Subcutaneous abdominal adipose tissue (tissue), 5 donors: ENCODE data around the gene MC4R.

Experiments
- H3K27ac ChIP-seq: one replicate; pipeline ENCODE4 v1.7.0; 2013; ENCODE audit warnings: low read depth, mild to moderate bottlenecking, inconsistent platforms, low read length, moderate library complexity
- H3K27me3 ChIP-seq, 5 donors: one replicate each; pipeline ENCODE4 v1.7.0; 2013; ENCODE audit warnings: low read length in 5 of 5, inconsistent platforms in 1 of 5; ENCODE audit not compliant: control insufficient read depth in 5 of 5, insufficient read depth in 4 of 5
- H3K36me3 ChIP-seq, 5 donors: one replicate each; pipeline ENCODE4 v1.7.0; 2013; ENCODE audit warnings: low read length in 5 of 5; ENCODE audit not compliant: control insufficient read depth in 5 of 5, insufficient read depth in 5 of 5
- H3K4me1 ChIP-seq, 5 donors: one replicate each; pipeline ENCODE4 v1.7.0; 2013; ENCODE audit warnings: low read length in 5 of 5, mild to moderate bottlenecking in 3 of 5, moderate library complexity in 1 of 5; ENCODE audit not compliant: control insufficient read depth in 5 of 5, insufficient read depth in 5 of 5
- H3K4me3 ChIP-seq, 5 donors: one replicate each; pipeline ENCODE4 v1.7.0; 2013; ENCODE audit warnings: low read length in 5 of 5, low read depth in 1 of 5
- H3K9ac ChIP-seq, 5 donors: one replicate each; pipeline ENCODE4 v1.7.0; 2013; ENCODE audit warnings: low read length in 5 of 5, mild to moderate bottlenecking in 4 of 5, moderate library complexity in 3 of 5
- H3K9me3 ChIP-seq, 5 donors: one replicate each; pipeline ENCODE4 v1.7.0; 2013; ENCODE audit warnings: low read length in 5 of 5; ENCODE audit not compliant: control insufficient read depth in 5 of 5
- donor health status: healthy.
- donor health status: healthy.
- donor health status: healthy.
- donor health status: healthy.
- donor health status: healthy.

MC4R gene

DNA sequence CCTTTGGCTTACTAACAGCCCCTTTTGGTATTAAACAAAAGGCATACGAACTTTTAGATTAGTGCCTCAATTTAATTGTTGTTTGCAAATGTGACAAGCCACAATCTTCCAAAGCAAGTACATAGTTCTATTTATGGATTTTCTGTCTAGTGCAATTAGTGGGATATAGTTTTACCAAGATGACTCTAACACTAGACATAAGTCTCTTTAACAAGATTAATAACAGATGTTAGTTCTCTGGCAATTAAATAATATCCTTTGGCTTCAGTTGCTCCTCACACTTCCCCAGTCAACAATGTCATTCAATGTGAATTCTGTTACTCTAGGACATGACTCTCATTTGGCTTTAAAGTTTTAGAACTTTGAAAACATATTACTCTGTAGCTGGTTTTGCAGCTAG, 16.7 kb upstream of the MC4R start:
- no peaks in the 10 kb centered on the region for H3K9me3 ChIP-seq
- no peak overlapping the region for H3K27ac ChIP-seq
- no peaks in the 10 kb centered on the region for H3K27me3 ChIP-seq
- no peaks in the 10 kb centered on the region for H3K4me1 ChIP-seq
- H3K4me3 ChIP-seq: no peak overlapping the region
- no peaks in the 10 kb centered on the region for H3K36me3 ChIP-seq
- H3K9ac ChIP-seq: no peak overlapping the region

DNA sequence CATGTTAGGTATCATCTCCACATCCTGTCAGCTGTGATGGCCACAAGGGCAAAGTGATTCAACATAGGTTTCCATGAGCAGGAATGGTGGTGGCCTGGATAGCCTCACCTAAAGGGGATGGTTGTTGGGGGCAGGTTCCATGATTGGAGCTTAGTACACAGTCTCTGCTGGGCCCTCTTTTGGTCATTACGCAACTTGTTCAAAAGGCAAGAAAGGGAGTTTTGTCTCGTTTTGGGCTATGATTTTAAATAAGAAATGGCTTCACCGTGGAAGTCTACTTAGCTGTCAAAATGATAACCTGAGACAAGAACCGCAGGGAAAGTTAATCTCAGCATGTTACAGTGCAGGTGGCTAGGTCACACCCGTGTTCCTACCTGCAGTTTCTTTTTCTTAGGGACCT, 13.1 kb upstream of the MC4R start:
- Histone ChIP-seq H3K27me3 (no peaks in the 10 kb centered on the region), H3K4me1 (no peaks in the 10 kb centered on the region), H3K9ac (no peak overlapping the region), H3K9me3 (no peaks in the 10 kb centered on the region), H3K36me3 (no peaks in the 10 kb centered on the region), H3K27ac (no peak overlapping the region), H3K4me3 (no peak overlapping the region)

DNA sequence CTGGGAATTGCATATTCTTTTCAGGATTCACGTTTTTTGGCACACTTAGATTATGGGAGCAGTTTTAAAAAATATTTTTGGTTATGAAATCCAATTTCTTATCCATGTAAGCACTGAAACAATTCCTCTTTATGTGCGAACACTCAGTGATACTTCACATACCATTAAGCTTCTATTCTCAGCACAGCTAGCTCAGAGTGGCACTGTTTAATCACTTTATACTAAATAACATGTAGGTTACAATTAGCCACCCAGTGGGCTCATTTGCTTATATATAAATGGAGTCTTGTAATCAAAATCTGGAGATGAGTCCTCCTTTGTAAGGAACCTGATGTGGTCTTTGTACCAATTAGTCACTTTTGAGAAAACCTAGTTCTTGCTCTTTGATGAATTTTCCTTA, 11.3 kb upstream of the MC4R start:
- Histone ChIP-seq H3K9ac (no peak overlapping the region), H3K4me3 (no peak overlapping the region), H3K27me3 (no peaks in the 10 kb centered on the region)

DNA sequence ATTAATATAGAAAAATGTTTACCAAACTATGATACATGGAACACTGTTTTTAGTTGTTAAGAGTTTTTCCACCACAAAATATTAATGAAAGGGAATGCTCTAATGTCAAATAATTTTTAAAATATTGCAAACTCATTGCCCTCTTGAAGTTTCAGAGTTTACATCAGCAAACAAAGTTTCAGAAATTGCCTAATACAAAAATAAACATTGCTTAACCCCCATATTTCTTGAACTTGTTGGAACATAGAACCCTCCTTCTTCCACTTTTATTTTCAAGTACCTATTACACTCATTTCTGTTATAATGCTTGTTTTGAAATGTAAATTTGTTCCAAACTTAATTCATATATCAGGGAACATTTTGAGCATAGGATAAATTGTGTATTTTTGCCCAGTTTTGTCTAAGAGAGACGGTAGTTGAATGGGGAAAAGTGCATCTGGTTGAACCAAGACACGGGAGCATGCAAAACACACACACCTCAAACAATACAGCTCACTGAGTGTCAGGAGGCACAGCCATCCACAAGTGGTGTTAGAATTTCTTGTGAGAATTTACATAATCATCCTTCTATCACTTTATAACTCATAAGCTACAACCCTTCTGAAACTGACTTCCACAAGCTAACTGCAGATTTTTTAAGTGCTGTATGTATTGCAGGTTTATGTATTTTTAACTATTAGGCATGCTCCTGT, 5.3 kb upstream of the MC4R start:
- Histone ChIP-seq H3K4me3 (no peak overlapping the region), H3K27ac (no peak overlapping the region), H3K27me3 (no peaks in the 10 kb centered on the region), H3K9ac (no peak overlapping the region), H3K36me3 (no peaks in the 10 kb centered on the region), H3K4me1 (no peaks in the 10 kb centered on the region), H3K9me3 (no peaks in the 10 kb centered on the region)

More for the DNA sequence above, 11.3 kb upstream of the MC4R start:
- no peaks in the 10 kb centered on the region for H3K4me1 ChIP-seq
- no peaks in the 10 kb centered on the region for H3K9me3 ChIP-seq
- no peak overlapping the region for H3K27ac ChIP-seq
- H3K36me3 ChIP-seq: no peaks in the 10 kb centered on the region

DNA sequence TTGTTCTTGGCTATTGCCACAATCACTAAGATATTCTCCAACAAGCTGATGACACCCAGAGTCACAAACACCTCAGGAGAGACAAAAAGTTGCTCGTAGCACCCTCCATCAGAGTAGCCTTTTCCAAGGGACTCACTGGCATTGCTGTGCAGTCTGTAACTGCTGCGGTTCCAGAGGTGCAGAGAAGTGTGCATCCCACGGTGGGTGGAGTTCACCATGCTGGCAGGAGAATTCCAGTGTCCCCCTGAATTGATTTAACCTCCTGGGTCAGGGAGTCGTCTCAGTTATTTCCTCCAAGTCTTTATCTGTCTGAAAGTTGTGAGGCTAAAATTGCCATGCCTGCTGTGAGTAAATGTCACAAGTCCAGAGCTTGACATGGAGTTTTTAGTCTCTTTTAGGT, 443 bp downstream of the MC4R start:
- Histone ChIP-seq H3K27ac (no peak overlapping the region), H3K36me3 (no peaks in the 10 kb centered on the region), H3K27me3 (no peaks in the 10 kb centered on the region), H3K4me1 (peaks cover 0 to 4% (median 0%) of the 10 kb centered on the region in 5 donors), H3K9me3 (no peaks in the 10 kb centered on the region), H3K4me3 (no peak overlapping the region), H3K9ac (no peak overlapping the region)

DNA sequence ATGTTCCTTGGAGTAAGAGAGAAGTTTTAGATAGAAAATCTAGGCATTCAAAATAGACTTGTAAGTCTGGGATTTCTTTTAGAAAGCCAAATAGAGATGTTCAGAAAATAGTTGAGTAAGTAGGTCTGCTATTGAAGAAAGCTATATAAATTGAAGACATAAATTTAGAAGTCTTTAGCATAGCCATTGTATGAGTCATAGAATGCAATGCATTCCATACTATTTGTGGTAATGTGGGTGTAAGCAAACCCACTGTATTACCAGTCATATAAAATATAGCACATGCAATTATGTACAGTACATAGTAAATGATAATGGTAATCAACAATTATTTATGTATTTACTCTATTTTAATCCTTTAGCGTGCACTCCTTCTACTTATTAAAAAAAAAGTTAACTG, 14.1 kb downstream of the MC4R start:
- Histone ChIP-seq H3K9ac (no peak overlapping the region), H3K27ac (no peak overlapping the region), H3K36me3 (no peaks in the 10 kb centered on the region)

DNA sequence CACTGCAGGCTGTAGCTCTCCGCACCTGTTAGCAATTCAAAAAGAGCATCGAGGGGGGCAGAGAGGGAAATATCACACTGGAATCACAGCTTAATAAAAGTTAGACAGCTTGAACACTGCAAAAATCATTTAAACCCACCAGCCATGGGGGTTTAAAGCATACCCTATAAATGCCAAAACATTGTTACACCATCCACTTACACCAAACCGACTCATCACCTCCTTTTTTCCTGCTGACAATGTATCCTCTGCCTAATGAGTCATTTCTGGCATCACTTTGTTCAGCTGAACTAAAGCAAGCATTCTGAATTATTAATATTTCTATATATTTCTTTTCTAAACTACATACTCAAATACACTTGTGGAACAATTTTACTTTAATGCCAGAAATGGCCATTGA, 21.6 kb downstream of the MC4R start:
- peaks cover 0 to 2% (median 0%) of the 10 kb centered on the region in 5 donors for H3K9me3 ChIP-seq
- H3K27ac ChIP-seq: no peak overlapping the region
- H3K27me3 ChIP-seq: peaks cover 0 to 3% (median 0%) of the 10 kb centered on the region in 5 donors
- H3K4me3 ChIP-seq: no peak overlapping the region
- no peaks in the 10 kb centered on the region for H3K36me3 ChIP-seq
- no peak overlapping the region for H3K9ac ChIP-seq
- no peaks in the 10 kb centered on the region for H3K4me1 ChIP-seq

More for the DNA sequence above, 14.1 kb downstream of the MC4R start:
- Histone ChIP-seq H3K4me1 (no peaks in the 10 kb centered on the region), H3K9me3 (no peaks in the 10 kb centered on the region), H3K27me3 (no peaks in the 10 kb centered on the region), H3K4me3 (no peak overlapping the region)

DNA sequence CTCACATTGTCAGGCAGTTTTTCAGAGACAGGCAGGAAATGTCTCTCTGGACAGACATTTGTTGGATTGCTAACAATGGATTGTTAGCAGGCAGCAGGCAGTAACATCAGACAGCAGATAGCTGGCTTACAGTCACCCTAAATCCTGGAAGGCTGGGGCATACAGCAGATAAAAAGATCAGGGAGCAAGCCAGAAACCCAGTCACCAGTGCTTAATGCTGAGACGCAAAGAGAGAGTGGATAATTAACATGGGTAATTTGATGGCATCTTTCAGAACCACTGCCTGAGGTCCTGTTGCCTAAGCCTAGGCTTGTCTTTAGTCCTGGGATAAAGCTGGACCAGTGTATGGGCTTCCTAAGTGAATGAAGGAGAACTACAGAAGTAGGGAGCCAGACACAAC, 22.4 kb downstream of the MC4R start:
- peaks cover 0 to 2% (median 0%) of the 10 kb centered on the region in 5 donors for H3K9me3 ChIP-seq
- H3K27me3 ChIP-seq: peaks cover 0 to 3% (median 0%) of the 10 kb centered on the region in 5 donors
- H3K9ac ChIP-seq: no peak overlapping the region
- no peak overlapping the region for H3K4me3 ChIP-seq
- no peaks in the 10 kb centered on the region for H3K4me1 ChIP-seq
- H3K36me3 ChIP-seq: no peaks in the 10 kb centered on the region
- no peak overlapping the region for H3K27ac ChIP-seq

DNA sequence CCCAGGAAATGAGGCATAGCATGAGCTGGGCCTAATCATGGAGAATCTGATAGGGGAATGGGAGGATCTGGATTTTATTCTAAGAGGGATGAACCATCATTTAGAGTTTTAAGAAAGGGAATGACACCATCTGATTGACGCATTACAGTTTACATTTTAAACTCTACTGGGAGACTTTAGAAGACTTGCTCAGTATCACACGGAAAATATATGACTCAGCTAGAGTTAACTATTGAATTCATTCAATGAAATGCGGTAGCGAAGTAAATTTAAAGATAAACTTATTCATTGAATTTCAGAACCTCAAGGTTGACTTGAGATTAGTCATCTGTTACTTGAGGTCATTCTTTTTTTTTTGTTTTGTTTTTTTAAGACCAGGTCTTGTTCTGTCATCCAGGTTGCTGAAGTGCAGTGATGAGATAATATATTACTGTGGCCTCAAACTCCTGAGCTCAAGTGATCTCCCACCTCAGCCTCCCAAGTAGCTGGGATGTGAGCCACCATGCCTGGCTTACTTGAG, 25.0 kb downstream of the MC4R start:
- Histone ChIP-seq H3K27me3 (peaks cover 0 to 3% (median 0%) of the 10 kb centered on the region in 5 donors), H3K4me1 (no peaks in the 10 kb centered on the region), H3K9me3 (peaks cover 0 to 2% (median 0%) of the 10 kb centered on the region in 5 donors), H3K27ac (no peak overlapping the region), H3K36me3 (no peaks in the 10 kb centered on the region), H3K4me3 (no peak overlapping the region), H3K9ac (no peak overlapping the region)

DNA sequence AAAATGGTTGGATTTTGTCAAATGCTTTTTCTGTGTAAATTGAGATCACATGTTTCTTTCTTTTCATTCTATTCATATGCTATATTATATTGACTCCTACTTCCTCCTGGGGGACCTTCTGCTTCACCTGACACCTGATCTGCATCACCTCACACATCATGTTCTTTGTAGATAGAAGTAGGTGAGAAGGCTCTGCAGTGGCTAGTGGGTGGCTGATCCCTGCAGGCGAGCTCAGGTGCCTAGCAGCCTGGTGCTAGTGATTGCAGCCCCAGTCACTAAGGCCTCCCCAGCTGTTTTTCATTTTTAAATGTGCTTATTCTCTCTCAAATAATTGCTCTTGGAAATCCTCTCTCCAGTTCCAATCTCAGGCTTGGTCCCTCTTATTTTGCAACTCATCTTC, 33.6 kb downstream of the MC4R start:
- H3K27ac ChIP-seq: no peak overlapping the region
- H3K9me3 ChIP-seq: no peaks in the 10 kb centered on the region
- no peak overlapping the region for H3K9ac ChIP-seq
- H3K27me3 ChIP-seq: no peaks in the 10 kb centered on the region
- no peaks in the 10 kb centered on the region for H3K4me1 ChIP-seq
- no peaks in the 10 kb centered on the region for H3K36me3 ChIP-seq
- no peak overlapping the region for H3K4me3 ChIP-seq
